HG02623 (cell line): ENCODE measurements around the gene CDKN1A.
A peak's percentile ranks its signal among the peaks of the same experiment; 100 is the strongest.
"Not testable (repeated sequence)": the region's sequence is repeated elsewhere in the genome, so short reads cannot be mapped to it uniquely, and the experiment has no call there.

Experiments
- ATAC-seq: cut with Tn5 transposase; IDR thresholded peaks from one replicate; pipeline ENCODE4 v1.9.1; 2021; ENCODE audit warnings: moderate library complexity; ENCODE audit not compliant: unreplicated experiment

The CDKN1A gene

GRCh38 chr6:36678488-36679042, at the start of gene CDKN1A:
TSS of gene CDKN1A (plus strand) at chr6:36678714. CDS start at chr6:36684102, 5,388 bp downstream.
- ATAC-seq: peak; percentile 53

DNA sequence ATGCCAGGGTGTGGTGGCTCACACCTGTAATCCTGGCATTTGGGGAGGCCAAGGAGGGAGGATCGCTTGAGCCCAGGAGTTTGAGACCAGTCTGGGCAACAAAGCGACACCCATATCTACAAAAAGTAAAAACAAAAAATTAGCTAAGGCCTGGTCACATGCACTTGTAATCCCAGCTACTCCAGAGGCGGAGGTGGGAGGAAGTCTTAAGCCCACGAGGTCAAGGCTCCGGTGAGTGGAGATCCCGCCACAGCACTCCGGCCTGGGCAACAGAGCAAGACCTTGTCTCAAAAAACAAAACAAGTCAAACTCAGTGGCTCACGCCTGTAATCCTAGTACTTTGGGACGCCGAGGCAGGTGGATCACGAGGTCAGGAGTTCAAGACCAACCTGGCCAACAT, 48.7 kb upstream of the CDKN1A start:
- ATAC-seq: no peak

DNA sequence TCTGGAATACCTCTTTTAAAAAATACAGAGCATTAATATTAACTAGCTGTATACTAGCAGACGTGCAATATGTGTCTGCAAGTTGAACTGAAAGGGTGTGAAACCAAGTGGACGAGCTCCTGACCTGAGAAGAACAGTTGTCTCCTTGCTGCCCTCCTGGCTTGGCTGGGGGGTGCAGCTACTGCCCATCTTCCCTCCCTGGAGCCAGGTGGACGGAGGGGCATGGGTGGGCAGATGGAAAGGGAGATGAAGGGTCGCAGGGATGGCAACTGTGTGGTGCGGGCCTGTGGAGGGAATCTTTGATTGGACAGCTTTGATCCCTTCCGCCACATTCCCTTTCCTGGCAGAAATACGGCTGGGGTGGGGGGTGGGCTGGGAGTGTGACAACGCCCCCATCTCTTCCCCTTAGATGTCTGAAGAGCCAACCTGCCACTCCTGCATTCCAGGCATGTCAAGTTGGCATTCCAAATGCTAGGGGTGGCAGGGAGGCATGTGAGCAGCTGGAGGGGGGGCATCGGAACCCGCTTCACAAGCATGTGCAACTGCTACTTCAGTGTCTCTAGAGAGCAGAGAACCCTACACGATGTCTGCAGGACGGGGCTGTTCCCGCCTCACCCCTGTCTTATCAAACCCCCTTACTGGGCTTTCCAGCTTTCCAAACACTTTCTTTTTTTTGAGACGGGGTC, 47.0 kb upstream of the CDKN1A start:
- ATAC-seq: no peak

DNA sequence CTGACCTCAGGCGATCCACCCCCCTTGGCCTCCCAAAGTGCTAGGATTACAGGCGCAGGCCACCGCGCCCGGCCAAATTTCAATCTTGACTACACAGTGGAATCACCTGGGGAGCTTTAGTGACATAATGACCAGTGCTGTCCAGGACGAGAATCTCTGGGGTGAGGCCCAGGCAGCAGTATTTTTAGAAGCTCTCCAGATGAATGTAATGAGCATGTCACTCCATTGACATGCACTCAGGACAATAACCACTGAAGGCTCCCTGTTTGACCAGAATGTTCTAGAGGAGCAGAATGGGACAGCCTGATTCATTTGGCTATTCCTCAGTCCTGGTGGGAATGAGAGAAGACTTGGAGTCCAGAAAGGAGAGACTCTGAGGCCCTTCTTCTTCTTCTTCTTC, 45.1 kb upstream of the CDKN1A start:
- ATAC-seq: no peak

DNA sequence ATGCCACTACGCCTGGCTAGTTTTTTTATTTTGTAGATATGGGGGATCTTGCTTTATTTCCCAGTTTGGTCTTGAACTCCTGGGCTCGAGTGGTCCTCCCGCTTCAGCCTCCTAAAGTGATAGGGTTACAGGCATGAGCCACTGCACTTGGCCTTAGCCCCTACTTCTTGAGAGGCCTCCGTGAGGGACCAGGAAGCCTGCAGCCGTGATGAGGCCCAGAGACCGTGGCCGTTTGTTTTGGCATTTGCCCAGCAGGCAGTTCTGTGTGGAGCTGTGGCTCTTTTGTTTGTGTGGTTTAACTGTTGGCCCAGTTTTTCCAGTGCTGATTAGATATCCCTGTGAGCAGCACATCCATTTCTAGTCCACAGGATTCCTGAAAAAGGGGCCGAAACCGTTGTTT, 44.6 kb upstream of the CDKN1A start:
- ATAC-seq: no peak

- ATAC-seq: no peak
These were observed 44.0 kb upstream of the CDKN1A start for GRCh38 chr6:36634317-36635108.

GRCh38 chr6:36636283-36636682, 42.2 kb upstream of the CDKN1A start:
- no peak for ATAC-seq

GRCh38 chr6:36636687-36637418, 41.7 kb upstream of the CDKN1A start:
- no peak for ATAC-seq

DNA sequence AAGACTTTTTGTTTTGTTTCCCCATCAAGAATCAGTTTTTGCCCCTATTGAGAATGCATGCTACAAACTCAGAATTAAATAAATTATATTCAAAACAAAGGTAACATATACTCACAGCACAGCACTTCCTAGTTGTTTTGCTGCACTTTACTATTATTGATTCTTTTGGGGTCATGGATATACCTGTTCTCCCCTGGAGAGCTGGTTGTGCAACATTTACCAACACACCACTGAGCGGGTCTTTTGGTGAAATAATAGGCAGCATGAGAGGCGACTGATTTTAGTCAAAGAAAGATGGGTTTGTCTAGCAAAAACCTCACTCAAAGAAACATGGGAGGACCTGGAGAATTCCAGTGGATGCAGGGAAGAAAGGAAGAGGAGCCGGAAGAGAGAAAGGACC, 39.9 kb upstream of the CDKN1A start:
- no peak for ATAC-seq

DNA sequence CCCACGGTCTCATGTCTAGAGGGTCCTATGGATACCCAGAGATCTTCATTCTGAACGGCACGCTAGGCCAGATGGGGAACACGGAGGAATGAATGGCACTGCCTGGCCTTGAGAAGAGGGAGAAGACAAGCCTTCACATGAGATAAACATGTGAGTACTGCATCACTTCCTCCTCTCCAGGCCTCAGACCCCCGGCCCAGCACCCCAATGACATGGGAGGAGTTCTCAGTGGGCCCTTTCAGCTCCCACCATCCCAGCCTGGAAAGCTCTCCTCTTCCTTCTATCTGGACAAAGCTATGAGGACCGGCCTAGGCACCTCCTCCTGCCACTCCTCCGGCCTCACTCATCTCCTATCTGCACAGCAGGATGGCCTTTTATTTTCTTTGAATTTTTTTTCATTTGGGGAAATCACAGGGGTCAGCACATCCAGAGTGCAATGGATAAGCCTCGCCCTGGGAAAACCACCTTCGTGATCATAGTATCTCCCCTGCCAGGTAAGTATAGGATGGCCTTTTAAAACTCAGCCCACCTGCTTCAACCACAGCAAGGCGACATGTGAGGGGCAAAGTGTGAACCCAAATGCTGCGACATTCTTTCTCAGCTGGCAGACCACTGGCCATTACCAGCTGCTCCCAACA, 39.2 kb upstream of the CDKN1A start:
- no peak for ATAC-seq

DNA sequence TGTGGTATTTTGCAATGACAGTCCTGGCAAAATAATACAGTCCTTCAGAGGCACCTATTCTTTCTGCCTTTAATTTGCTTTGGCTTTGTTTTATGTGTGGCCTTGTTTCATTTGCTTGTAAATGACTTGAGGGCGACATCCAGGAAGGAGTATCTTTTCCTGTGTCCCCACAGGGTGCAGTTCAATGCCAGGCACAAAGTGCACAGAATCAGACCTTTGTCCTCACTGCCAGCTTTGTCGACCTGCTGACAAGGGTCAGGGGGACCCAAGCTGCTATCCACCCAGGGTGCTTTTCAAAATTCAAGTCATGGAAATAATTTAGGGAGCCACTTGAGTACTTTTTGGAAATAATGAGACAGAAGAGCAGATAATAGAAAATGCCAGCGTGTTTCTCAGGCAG, 37.0 kb upstream of the CDKN1A start:
- no peak for ATAC-seq

GRCh38 chr6:36642913-36643817, 35.3 kb upstream of the CDKN1A start:
- ATAC-seq: no peak

GRCh38 chr6:36643977-36644376, 34.5 kb upstream of the CDKN1A start:
- no peak for ATAC-seq

DNA sequence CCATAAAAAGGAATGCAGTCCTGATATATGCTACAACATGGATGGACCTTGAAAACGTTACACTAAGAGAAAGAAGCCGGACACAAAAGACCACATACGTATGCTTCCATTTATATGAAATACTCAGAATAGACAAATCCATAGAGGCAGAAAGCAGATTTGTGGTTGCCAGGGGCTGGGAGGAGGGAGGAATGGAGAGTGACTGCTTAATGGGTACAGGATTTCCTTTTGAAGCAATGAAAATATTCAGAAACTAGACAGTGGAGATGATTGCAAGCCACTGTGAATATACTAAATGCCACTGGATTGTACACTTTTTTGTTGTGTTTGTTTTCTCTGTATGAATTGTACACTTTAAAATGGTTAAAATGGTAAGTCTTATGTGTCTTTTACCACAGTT, 29.4 kb upstream of the CDKN1A start:
- ATAC-seq: no peak

GRCh38 chr6:36649701-36650484, 28.6 kb upstream of the CDKN1A start:
- no peak for ATAC-seq

DNA sequence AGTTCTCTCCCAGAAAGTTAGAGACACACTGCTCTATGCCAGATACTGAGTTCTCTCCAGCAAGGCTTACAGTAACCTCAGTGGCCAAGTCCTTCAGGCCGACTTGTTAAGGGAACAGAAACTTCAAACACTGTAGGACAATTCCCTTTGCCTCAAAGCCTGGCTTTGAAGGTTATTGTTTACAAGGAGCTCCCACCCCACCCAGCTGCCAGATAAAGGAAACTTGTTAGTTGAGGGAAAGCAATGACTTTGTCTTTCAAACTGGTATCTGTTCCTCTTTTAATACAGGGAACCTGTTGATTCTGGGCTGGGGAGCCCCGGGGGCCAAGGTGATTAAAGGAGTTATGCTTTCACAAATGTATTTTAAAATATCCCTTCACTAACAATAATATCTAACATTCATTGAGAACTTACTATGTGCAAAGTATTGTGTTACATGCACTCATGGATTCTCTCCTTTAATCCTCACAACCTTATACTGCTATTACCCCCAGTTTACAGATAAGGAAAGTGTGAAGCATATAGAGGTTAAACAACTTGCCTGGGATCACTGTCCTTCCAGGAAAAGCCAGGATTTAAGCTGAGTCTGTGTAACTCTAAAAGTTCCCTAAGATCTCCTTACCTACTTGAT, 27.6 kb upstream of the CDKN1A start:
- ATAC-seq: no peak

DNA sequence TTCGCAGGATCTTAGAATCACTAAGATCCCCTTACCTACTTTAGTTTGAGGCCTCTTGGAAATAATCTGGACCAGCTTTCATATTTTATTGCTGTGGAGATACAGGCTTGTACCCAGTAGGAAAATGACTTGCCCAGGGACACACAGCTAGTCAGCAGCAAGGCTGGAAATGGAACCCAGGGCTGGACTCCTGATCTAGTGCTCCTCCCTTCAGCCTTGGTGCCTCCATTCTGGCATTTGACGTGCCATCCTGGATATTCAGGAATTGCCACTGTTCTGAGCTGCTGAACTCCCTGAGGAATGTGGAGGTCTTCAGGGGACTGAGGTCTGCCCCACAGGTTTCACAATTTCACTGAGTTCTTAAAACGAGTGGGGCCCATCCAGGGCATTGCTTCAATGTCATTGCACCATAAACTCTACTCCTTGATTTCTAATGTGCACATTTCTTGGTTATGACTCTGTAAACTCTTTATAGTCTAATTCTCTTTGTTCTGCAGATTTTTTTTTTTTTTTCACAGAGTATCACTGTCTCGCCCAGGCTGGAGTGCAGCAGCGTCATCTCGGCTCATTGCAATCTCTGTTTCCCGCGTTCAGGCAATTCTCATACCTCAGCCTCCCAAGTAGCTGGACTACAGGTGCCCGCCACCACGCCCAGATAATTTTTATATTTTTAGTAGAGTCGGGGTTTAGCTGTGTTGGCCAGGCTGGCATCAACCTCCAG, 26.7 kb upstream of the CDKN1A start:
- ATAC-seq: no peak

- not testable (repeated sequence) for ATAC-seq
These were observed 24.0 kb upstream of the CDKN1A start for GRCh38 chr6:36654469-36654868.
